HG02938 (cell line): ENCODE data around the gene IL16.

Source experiments
- ATAC-seq: cut with Tn5 transposase; IDR thresholded peaks from one replicate; pipeline ENCODE4 v1.9.1; 2021; ENCODE audit warnings: mild to moderate bottlenecking, moderate library complexity; ENCODE audit not compliant: unreplicated experiment

Gene IL16

DNA sequence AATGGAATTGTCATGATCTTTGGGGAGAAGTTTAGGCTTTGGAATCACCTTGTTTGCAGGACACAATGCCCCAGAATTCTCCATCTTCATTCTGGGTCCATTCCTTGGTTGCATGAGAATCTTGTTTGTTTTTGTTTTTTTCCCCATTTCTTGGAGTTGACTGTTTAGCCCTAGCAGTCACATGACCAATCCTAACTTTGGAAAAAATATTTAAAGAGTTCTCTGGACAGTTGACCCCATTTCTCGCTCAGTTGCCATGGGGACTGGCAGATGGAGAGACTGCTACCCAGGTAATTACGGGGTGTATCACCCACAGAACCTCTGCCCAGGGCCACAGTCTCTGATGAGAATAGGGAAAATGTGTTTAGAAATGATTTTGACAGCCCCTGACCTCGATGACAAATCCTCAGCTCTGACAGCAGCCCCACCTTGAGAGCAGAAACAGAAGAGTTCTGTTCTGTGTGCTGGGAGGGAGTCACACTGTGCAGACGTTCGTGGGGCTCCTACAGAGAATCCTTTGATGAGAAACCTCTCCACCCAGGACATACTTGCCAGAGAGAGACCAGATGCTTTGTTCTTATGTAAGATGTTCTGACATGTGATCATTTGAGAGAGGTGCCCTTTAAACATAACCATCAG, 57.7 kb downstream of the IL16 start:
- ATAC-seq, result no peak

DNA sequence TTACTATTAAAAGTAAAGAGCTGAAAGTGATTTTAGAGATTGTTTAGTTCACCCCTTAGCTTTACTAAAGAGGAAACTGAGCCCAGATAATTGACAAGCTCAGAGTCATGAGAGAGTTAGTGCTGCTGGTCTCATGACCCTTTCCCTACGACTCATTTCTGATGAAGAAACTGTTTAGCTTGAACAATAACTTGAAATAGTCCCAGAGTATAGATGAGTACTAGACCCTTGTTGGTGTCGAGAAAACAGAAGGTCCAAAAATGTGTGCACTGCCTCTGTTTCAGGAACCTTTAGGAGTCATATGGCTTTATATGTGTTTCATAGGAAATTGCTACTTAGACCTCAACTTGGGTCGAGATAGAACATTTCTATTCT, 58.2 kb downstream of the IL16 start:
- no peak for ATAC-seq

DNA sequence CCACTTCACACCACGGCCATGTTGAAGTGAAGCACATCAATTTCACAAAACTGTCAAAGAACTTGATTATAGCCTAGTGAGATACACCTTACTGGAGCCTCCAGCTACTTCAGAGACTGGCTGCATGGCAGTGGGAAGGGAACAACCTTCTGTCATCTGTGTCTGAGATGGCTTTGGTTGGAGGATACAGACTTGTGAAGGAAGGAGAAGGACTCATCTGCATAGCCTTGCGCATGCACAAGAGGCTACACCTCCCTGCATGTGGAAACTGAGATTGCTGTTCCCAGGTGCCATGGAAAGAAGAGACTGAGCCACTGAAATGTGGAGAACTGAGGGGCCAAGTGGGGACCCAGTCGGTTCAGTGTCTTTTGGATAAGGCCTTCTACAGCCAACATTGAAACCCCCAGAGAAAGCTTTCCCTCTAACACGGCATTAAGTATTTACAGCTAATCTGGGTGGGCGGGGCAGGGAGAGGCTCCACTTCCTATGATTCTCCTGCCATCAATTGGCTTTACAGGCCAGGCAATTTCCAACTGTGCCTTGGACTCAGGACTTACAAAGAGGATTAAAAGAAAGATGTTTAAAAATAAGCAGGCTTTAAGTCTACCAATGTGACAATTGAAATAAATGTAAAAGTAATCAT, 58.8 kb downstream of the IL16 start:
- ATAC-seq, result no peak

DNA sequence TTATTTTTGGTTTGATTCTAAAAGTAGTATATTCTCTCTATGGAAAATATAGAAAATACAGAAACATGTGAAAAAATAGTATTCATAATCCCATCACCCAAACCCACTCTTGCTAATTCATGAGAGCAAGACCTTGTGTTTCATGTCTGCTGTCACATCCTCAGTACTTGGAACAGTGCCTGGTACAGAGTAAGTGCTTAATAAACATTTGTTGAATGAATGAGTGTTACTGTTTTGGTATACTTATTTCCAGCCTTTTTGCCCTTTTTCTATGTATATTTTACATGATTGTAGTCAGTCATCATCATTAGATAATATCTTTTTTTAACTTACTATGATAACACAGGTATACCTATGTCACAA, 59.3 kb downstream of the IL16 start:
- no peak for ATAC-seq

GRCh38 chr15:81256916-81257315, 60.2 kb downstream of the IL16 start:
- no peak for ATAC-seq

DNA sequence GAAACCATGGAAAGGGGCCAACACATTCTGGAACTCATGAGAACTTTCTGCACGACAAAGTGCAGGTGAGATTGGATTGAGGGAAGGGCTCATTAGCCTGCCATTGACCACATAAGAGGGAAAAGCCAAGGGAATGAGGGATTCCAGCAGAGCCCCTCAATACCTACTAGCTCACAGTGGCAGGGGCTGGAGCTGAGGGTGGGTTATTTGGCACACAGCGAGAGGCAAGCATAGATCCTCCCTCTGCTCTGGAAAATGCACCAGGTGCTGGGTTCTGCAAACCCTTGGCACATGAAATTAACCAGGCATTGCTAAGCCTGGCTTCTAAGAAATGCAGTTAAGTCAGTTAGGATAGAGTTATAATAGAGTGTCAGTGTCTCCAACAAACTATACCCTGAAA, 60.8 kb downstream of the IL16 start:
- no peak for ATAC-seq

- ATAC-seq, result no peak
These were observed 61.8 kb downstream of the IL16 start for GRCh38 chr15:81258455-81258854.

GRCh38 chr15:81259760-81260298, 63.1 kb downstream of the IL16 start:
- ATAC-seq, result no peak

- ATAC-seq, result no peak
These were observed 64.6 kb downstream of the IL16 start for GRCh38 chr15:81261172-81261811.

DNA sequence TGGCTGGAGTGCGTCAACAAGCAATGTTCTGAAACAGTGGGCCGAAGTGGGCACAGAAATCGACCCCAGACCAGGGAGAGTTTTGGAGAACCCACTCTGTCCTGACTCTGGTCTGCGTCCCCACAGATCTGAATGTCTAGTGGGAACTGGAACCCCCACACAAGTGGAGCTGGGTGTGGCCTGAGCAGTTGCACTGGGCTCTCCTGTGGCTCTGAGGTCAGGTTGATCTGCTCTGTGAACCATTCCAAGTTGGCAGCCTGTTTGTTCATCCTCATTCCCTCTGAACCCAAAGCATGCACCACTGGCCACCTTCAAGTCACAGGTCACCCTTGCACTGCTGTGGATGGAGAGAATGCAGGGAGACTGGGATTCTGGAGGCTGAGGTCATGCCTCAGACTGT, 66.8 kb downstream of the IL16 start:
- ATAC-seq, result no peak

DNA sequence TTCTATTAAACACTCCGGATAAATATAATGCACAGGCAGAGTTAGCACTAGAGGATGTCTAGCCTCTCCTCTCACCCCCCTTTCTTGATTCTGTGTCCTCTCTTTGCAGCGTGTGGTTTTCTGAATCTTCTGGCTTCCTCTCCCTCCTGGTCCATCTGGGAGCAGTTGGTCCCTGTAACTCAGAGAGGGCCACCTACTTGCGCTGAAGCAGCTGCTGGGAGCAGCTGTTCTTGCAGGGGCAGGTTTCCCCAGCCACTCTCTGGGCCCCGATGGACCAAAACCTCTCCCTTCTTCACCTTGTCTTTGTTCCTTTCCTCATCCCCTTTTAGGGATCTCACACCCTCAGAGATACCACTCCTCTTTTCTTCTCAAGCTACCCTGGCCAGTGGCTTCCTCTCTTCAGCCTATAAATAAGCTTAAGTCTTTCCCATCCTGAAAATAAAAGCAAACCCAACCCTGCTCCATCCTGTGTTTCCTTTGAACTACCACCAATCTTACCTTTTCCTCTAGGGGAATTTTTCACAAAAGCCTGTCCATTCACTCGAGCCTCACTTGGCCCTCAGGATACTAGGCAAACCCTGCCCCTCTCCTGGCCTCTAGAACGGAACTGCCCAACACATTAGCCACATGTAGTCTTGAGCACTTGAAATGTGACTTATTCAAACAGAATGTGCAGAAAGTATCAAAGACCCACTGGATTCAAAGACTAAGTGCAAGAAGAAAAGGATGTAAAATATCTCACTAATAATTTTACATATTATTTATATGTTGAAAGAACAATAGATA, 67.6 kb downstream of the IL16 start:
- ATAC-seq, result no peak

- ATAC-seq, result peak; percentile 26
These were observed 68.7 kb downstream of the IL16 start for GRCh38 chr15:81265256-81265943.

DNA sequence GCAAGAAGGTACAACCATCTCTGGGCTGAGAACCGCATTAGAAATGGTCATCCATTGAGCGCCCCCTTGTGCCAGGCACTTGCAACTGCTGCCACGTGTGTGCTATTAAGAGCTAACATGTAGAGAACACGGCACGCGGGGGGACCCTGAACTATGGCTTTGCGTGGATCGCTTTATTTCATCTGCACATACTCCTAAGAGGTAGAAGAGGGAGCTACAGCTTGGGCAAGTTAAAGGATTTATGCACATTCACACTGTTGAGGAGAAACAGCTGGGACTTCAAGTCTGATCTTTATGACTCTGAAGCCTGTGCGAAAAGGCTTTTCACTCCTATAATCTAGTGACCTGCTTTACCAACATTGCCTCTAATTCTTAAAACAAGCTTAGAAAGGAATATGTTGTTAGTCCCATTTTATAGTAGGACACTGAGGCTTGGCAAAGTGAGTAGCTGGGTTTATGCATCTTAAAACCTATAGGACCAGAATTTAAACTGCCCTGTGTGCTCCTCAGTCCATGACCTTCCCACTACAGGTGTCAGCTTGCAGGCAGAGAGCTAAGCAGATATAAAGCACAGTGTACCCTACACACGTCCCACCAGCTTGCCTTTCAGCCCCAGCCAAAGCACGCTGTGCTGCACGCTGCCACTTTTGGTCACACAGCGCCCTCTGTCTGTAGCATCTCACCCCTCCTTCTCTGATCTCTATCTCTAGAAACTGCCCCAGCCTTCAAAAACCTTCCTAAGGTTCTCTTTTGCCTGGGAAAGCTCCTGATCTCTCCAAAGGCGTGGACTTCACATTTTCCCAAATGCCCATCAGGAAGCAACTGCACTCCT, 69.5 kb downstream of the IL16 start:
- peak; percentile 83 for ATAC-seq

DNA sequence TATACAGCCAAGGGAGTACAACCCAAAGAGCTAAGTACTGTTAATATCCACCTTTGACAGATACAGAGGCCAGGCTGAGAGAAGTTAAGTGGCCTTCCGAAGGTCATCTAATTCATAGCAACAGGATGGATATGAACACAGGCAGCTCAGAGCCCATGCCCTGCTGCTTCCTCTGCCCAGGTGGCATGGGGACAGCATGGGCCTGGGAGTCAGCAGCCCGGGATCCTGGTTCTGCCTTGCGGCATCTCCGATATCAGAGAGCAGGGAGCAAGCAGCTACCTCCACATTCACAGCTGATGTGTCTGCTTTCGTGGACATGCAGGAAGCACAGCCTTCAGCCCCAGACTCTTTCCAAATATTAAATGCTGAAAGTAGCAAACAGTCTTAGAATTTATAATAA, 71.7 kb downstream of the IL16 start:
- ATAC-seq, result no peak

DNA sequence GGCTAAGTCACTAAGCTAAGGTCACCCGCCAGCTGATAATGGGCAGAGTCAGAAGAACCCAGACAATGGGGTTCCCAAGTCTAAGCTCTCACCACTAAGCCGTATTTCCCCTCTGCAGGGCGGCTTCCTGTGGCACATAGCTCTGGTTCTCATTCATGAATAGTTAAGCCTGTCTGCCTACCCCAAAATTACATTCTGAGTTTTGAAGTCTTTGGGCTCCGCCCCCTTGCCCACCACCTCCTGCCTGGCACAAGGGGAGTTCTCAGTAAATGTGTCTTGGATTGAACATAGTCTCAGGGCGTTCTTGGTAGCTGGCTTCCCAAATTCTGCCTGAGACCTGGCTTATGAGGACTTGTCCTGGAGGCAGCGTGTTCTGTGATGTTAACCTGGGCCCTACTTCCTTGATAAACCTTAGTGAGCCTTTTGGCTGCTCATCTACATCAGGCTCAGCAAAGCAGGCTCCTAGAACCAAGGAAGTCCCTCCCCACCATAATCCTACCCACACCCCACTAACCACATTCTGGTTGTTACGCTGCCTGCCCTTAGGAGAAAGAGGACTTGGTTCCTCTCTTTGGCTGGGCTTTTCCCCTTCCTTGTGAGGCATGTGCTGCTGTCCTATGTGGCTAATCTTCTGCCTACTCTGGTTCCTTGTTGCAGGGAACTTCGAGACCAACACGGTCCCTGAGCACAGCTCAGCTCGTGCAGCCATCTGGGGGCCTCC, 72.4 kb downstream of the IL16 start:
- no peak for ATAC-seq

DNA sequence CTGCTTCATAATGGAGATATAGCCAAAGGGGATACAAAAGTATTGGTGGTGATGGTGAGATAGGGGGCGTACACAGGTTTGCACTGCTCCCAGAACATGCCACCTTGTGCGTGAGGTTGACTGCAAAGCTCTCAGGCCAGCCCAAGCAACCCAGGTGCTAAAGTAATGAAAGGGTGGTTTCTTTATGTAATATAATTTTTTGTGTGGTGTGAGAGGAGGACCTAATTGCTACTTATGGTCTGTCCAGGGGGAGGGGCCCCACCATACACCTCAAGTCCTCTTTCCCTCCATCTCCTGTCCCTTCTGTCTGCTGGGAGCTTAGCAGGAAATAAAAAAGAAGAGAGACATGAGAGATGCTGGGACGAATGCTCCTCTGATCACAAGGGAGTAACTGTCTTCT, 73.5 kb downstream of the IL16 start:
- no peak for ATAC-seq

DNA sequence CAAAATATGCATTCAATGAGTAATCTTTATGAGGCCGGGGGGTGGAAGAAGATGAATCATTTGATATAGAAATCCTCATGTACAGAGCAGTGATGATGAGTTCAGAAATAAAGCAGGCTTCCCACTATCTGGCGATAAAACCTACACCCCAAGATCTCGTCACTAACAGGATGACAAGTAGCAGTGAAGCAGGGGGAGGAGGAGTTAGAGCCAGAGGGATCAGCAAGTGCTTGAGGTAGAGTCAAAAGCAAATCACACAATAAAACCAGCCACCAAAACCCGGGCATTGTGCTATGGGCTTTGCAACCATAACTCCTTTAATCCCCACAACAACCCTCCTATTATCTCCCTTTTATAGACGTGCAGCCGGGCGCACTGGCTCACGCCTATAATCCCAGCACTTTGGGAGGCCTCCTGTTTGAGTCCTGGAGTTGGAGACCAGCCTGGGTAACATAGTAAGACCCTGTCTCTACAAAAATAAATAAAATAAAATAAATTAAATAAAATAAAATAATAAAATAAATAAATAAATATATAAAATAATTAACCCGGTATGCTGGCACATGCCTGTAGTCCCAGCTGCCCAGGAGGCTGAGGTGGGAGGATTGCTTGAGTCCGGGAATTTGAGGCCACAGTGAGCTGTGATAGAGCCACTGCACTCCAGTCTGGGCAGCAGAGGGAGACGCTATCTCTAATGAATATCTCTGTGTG, 74.3 kb downstream of the IL16 start:
- ATAC-seq, result no peak

DNA sequence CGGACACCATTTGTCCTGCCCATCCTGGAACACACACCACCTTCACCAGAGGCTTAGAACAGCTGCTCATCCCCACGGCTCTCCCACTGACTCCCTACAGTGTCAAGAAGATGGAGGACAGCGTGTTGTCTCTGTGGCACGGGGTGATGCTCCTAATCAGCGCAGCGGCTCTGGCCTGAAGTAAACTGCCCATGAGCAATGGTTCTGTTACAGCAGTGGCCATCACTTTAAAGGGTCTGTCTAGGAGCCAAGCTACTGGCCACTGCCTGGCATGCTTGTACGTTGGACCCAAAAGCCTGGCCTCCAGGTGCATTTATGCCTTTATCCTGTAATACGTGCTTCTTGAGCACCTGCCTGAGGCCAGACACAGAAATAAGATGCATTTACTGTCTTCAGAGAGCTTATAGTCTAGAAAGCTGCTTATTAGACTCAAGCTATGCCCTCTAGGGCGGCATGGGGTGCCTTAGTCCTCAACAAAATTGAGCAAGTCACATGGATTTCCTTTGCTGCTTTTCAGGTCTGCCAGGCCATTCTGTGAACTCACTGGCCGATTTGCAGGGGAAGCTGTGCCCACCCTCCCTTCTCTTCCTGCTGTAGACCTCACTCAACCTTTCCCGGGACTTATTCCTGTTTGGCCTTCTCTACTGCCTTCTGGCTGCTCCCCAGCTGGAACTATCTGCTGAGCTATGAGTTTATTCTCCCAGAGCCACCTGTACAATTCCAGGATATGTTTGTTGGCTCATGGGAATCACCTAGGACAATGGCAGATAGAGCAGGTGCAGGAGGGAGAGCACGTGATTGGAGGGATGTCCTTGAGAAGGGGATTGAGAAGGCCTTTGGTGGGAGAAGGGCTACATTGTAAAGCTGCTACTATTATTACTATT, 75.3 kb downstream of the IL16 start:
- no peak for ATAC-seq
